ENCODE data around the gene MUC5B.

- no peak for TF ChIP-seq CTCF (IDR thresholded peaks at IDR 0.05)
- TF ChIP-seq EZH2 (IDR thresholded peaks at IDR 0.05; ENCODE audit: borderline replicate concordance, insufficient read depth, low read depth, low read length, poor library complexity, severe bottlenecking) = no peak
Observed at GRCh38 chr11:1175461-1176223, 47.2 kb upstream of the MUC5B start.

All from B cell (primary cell).